Muscle of leg (tissue), 11 donors: ENCODE data around the gene KLHL17. TPM values are rescaled to one million over a fixed set of nuclear protein-coding genes. Genes with fewer than 3 reads are reported as not detected.

Source experiments
- DNase-seq: peaks from one replicate; pipeline ENCODE4 v3.0.0; 2013
- H3K27ac ChIP-seq: one replicate; pipeline ENCODE4 v1.5.1; 2013; ENCODE audit warnings: mild to moderate bottlenecking, low read length, control low read depth
- H3K27me3 ChIP-seq: one replicate; pipeline ENCODE4 v1.6.1; 2013; ENCODE audit warnings: low read length; ENCODE audit not compliant: control insufficient read depth, insufficient read depth
- H3K36me3 ChIP-seq: one replicate; pipeline ENCODE4 v1.6.1; 2013; ENCODE audit warnings: low read length; ENCODE audit not compliant: control insufficient read depth, insufficient read depth
- H3K4me1 ChIP-seq: one replicate; pipeline ENCODE4 v1.6.1; 2013; ENCODE audit warnings: low read length; ENCODE audit not compliant: control insufficient read depth, insufficient read depth
- H3K4me3 ChIP-seq: one replicate; pipeline ENCODE4 v1.5.1; 2013; ENCODE audit warnings: low read length, control low read depth
- H3K9me3 ChIP-seq: replicated peaks from 2 replicates; pipeline ENCODE4 v1.6.1; 2013; ENCODE audit warnings: low read depth, low read length; ENCODE audit not compliant: control insufficient read depth
- WGBS: methylation state at CpG from one replicate; pipeline ENCODE4 v1.1.5; 2013; ENCODE audit warnings: missing lambda C conversion rate; ENCODE audit not compliant: insufficient coverage; 5-methylcytosine and 5-hydroxymethylcytosine counted together
- polyA plus RNA-seq, 8 donors: library from polyadenylated mRNA; unstranded; fragments of 120-200 nt; gene quantifications; one replicate each; pipeline versions ENCODE4 v1.2.1 to v1.2.3, GENCODE V29; 2013; ENCODE audit warnings: inconsistent platforms in 1 of 8, low replicate concordance in 1 of 8; ENCODE audit not compliant: insufficient read length in 8 of 8, insufficient read depth in 1 of 8
- total RNA-seq: library from RNA; stranded (reverse); fragments of 120-200 nt; gene quantifications from one replicate; pipeline ENCODE4 v1.2.4, GENCODE V29; 2013

Gene KLHL17
- total and polyA plus RNA-seq, 9 donors, result 3.9 to 8.1 (median 5.6) TPM

DNA sequence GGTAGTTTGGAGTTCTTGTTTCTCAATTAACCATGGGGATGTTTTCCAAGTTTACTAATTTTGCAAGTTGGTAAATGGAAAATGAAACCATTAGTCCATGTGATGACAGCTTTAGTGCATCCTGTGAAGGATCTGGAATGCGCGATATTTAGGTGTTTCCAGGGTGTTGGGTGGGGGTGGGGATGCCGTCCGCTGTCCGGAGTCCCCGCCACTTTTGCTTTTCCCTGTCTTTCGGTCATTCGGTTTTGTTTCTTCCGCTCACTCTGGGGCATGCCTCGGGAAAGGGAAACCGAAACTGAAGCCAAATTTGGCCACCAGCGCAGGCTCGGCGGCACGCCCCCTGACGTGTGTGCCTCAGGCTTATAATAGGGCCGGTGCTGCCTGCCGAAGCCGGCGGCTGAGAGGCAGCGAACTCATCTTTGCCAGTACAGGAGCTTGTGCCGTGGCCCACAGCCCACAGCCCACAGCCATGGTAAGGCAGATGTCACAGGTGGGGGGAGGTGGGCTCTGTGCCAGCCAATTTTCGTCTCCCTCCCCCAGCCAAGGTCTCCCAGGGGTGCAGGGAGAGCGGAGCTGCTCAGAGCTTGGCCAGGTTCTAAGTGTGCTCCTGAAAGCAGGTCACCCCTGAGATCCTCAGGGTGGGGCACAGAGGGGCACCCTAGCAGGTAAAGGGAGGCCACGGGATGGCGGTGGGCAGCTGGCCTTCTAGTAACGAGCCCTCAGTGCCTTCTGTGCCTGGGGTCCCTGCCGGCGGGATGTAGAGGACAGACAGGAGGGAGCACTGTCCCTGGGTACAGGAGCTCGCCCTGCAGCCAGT lies 52.9 kb downstream of the KLHL17 start, which contains the start of gene ISG15:
Gene ISG15 (plus strand): TSS at position 393 of the 817 bp plus-strand sequence. CDS start 77 bp downstream, at position 470.
- WGBS, result 3% methylated on average over 20 of the region's 30 CpGs
- peaks cover 26% of the 10 kb centered on the region for H3K4me1 ChIP-seq
- peak; percentile 96 for DNase-seq
- peak within 1 kb of the TSS; percentile 95 for H3K4me3 ChIP-seq
- H3K36me3 ChIP-seq, result no peaks in the 10 kb centered on the region
- peaks cover 3% of the 10 kb centered on the region for H3K9me3 ChIP-seq
- H3K27me3 ChIP-seq, result no peaks in the 10 kb centered on the region
- peak within 1 kb of the TSS; percentile 94 for H3K27ac ChIP-seq

GRCh38 chr1:1013922-1014648 lies 53.7 kb downstream of the KLHL17 start:
- Histone ChIP-seq H3K27me3 (no peaks in the 10 kb centered on the region), H3K36me3 (no peaks in the 10 kb centered on the region), H3K27ac (peak overlapping the region; percentile 94), H3K9me3 (peaks cover 3% of the 10 kb centered on the region), H3K4me3 (peak overlapping the region; percentile 95), H3K4me1 (peaks cover 28% of the 10 kb centered on the region)
- peak; percentile 72 for DNase-seq
- WGBS, result 33% methylated on average over 37 of the region's 41 CpGs

GRCh38 chr1:1014799-1015681 lies 54.7 kb downstream of the KLHL17 start:
- H3K9me3 ChIP-seq, result peaks cover 3% of the 10 kb centered on the region
- peak overlapping the region; percentile 94 for H3K27ac ChIP-seq
- WGBS, result 55% methylated on average over 13 of the region's 20 CpGs
- peak overlapping the region; percentile 95 for H3K4me3 ChIP-seq
- H3K36me3 ChIP-seq, result no peaks in the 10 kb centered on the region
- H3K4me1 ChIP-seq, result peaks cover 29% of the 10 kb centered on the region
- peak; percentile 24 for DNase-seq
- no peaks in the 10 kb centered on the region for H3K27me3 ChIP-seq

Other genes starting within 250 kb of the KLHL17 start
- 8.1 TPM for gene SAMD11, start 36.7 kb upstream of the KLHL17 start, total RNA-seq
- gene SAMD11, start 36.7 kb upstream of the KLHL17 start, polyA plus RNA-seq, result 1 to 10 TPM; 2.4 to 9.2 (median 6.2) TPM
- 41.8 TPM for gene NOC2L, start 1.3 kb upstream of the KLHL17 start, total RNA-seq
- gene NOC2L, start 1.3 kb upstream of the KLHL17 start, polyA plus RNA-seq, result 10 to 100 TPM; 39.8 to 49.9 (median 45.8) TPM
- gene PLEKHN1, start 5.9 kb downstream of the KLHL17 start, total RNA-seq, result not detected
- gene PLEKHN1, start 5.9 kb downstream of the KLHL17 start, polyA plus RNA-seq, result 1 to 10 TPM in 1 of 8 donors, under 1 TPM in 2, not detected in 5; 0.14 to 1.3 (median 0.53) TPM
- gene PERM1, start 21.5 kb downstream of the KLHL17 start, total RNA-seq, result 3.1 TPM
- 1 to 10 TPM in 7 of 8 donors, under 1 TPM in 1; 0.86 to 2.5 (median 1.8) TPM for gene PERM1, start 21.5 kb downstream of the KLHL17 start, polyA plus RNA-seq
- gene HES4, start 39.5 kb downstream of the KLHL17 start, total RNA-seq, result 39.4 TPM
- 10 to 100 TPM; 14.4 to 31.3 (median 19.4) TPM for gene HES4, start 39.5 kb downstream of the KLHL17 start, polyA plus RNA-seq
- gene ISG15, start 52.9 kb downstream of the KLHL17 start, total RNA-seq, result 18.8 TPM
- gene ISG15, start 52.9 kb downstream of the KLHL17 start, polyA plus RNA-seq, result 10 to 100 TPM in 5 of 8 donors, 1 to 10 TPM in 3; 8.2 to 14.3 (median 12.3) TPM
- gene AGRN, start 59.5 kb downstream of the KLHL17 start, total RNA-seq, result 16.0 TPM
- 10 to 100 TPM; 35.9 to 92.0 (median 58.4) TPM for gene AGRN, start 59.5 kb downstream of the KLHL17 start, polyA plus RNA-seq
- 0.09 TPM for gene RNF223, start 113.7 kb downstream of the KLHL17 start, total RNA-seq
- under 1 TPM in 6 of 8 donors, not detected in 2; 0.08 to 0.23 (median 0.09) TPM for gene RNF223, start 113.7 kb downstream of the KLHL17 start, polyA plus RNA-seq
- 4.5 TPM for gene C1orf159, start 155.5 kb downstream of the KLHL17 start, total RNA-seq
- gene C1orf159, start 155.5 kb downstream of the KLHL17 start, polyA plus RNA-seq, result 1 to 10 TPM; 4.5 to 8.4 (median 6.7) TPM
- gene TTLL10, start 213.3 kb downstream of the KLHL17 start, total RNA-seq, result 0.09 TPM
- under 1 TPM in 7 of 8 donors, not detected in 1; 0.11 to 0.59 (median 0.37) TPM for gene TTLL10, start 213.3 kb downstream of the KLHL17 start, polyA plus RNA-seq
- gene TNFRSF18, start 246.0 kb downstream of the KLHL17 start, total RNA-seq, result 2.7 TPM
- gene TNFRSF18, start 246.0 kb downstream of the KLHL17 start, polyA plus RNA-seq, result 1 to 10 TPM; 1.8 to 7.4 (median 3.3) TPM